Measurements from ENCODE around the gene LTBP1.

DNA sequence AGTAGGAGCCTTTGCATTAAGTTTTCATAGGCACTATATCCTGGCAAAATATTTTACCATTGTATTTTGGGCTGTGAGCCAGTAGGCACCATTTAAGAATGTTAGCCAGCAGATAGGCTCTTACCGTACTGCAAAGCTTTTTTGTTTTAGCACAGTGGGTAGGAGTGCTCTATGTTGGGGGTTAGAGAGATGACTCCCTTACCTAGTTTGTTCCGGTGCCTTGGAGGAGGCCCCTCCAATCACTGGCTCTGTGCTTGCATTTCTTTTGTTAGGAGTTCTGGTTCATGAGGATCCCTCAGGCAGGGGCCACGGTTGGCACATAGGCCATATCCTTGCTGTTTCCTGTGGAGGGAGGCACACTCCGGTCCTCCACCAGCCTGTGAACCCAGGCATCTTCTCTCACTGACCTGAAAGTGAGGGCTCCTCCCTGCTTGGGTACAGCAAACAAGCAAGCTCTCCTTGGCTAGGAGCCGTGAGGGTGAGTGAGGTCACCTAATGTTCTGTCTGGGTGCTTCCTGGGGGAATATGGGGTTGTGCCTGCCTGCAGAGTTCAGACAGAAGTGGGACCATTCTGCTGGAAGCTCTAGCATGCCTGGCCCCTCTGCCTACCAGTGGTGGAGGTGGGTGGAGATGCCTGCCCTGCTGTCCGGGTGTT is 29.8 kb downstream of the LTBP1 start:
- no peak for TF ChIP-seq FOXA1 (IDR thresholded peaks at IDR 0.05)
- TF ChIP-seq, protein P1, sequence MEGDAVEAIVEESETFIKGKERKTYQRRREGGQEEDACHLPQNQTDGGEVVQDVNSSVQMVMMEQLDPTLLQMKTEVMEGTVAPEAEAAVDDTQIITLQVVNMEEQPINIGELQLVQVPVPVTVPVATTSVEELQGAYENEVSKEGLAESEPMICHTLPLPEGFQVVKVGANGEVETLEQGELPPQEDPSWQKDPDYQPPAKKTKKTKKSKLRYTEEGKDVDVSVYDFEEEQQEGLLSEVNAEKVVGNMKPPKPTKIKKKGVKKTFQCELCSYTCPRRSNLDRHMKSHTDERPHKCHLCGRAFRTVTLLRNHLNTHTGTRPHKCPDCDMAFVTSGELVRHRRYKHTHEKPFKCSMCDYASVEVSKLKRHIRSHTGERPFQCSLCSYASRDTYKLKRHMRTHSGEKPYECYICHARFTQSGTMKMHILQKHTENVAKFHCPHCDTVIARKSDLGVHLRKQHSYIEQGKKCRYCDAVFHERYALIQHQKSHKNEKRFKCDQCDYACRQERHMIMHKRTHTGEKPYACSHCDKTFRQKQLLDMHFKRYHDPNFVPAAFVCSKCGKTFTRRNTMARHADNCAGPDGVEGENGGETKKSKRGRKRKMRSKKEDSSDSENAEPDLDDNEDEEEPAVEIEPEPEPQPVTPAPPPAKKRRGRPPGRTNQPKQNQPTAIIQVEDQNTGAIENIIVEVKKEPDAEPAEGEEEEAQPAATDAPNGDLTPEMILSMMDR (IDR thresholded peaks at IDR 0.05; ENCODE audit: low read depth, low read length, missing input control) = no peak
- TF ChIP-seq YY1 (IDR thresholded peaks at IDR 0.05) = no peak
- TF ChIP-seq, protein P2, sequence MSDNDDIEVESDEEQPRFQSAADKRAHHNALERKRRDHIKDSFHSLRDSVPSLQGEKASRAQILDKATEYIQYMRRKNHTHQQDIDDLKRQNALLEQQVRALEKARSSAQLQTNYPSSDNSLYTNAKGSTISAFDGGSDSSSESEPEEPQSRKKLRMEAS (IDR thresholded peaks at IDR 0.05) = no peak
- no peak for TF ChIP-seq TAF1 (conservative IDR thresholded peaks at IDR 0.05)
- no peak for TF ChIP-seq EGR1 (IDR thresholded peaks at IDR 0.05; ENCODE audit: low read depth in 2 of 2)
- no peak for TF ChIP-seq GABPA (IDR thresholded peaks at IDR 0.05 in 1 of 2, conservative IDR thresholded peaks at IDR 0.05 in 1 of 2)

All from liver (tissue), 3 donors.